H9 (cell line): ENCODE results near the gene XYLB. TPM values are rescaled to one million over a fixed set of nuclear protein-coding genes. Genes with fewer than 3 reads are reported as not detected.
"Not testable (repeated sequence)": the region's sequence is repeated elsewhere in the genome, so short reads cannot be mapped to it uniquely, and the experiment has no call there.

ENCODE experiments used
- DNase-seq: peaks from one replicate; pipeline ENCODE4 v3.0.0-alpha.2; 2017
- H2AFZ ChIP-seq: one replicate; pipeline ENCODE4 v1.6.1; 2013; ENCODE audit warnings: mild to moderate bottlenecking, low read length, control low read depth, moderate library complexity
- H2AK5ac ChIP-seq: 2 replicates; pipeline ENCODE4 v1.6.1; 2013; ENCODE audit warnings: low read length, control low read depth, mixed read lengths; ENCODE audit not compliant: insufficient read length
- H2BK120ac ChIP-seq: one replicate; pipeline ENCODE4 v1.6.1; 2013; ENCODE audit warnings: low read depth, mild to moderate bottlenecking, low read length, control low read depth, inconsistent platforms; ENCODE audit not compliant: poor library complexity, severe bottlenecking
- H2BK12ac ChIP-seq: 2 replicates; pipeline ENCODE4 v1.6.1; 2013; ENCODE audit warnings: low read length, control low read depth, mixed read lengths, low read depth; ENCODE audit not compliant: insufficient read length
- H2BK15ac ChIP-seq: 2 replicates; pipeline ENCODE4 v1.6.1; 2013; ENCODE audit warnings: low read depth, low read length, control low read depth
- H2BK20ac ChIP-seq: one replicate; pipeline ENCODE4 v1.6.1; 2013; ENCODE audit warnings: low read depth, mild to moderate bottlenecking, low read length, control low read depth, inconsistent platforms; ENCODE audit not compliant: poor library complexity, severe bottlenecking
- H2BK5ac ChIP-seq: 2 replicates; pipeline ENCODE4 v1.6.1; 2013; ENCODE audit warnings: low read length, control low read depth, mixed read lengths; ENCODE audit not compliant: insufficient read length
- H3K14ac ChIP-seq: 2 replicates; pipeline ENCODE4 v1.6.1; 2013; ENCODE audit warnings: low read length, control low read depth; ENCODE audit not compliant: insufficient read depth
- H3K18ac ChIP-seq: 2 replicates; pipeline ENCODE4 v1.6.1; 2013; ENCODE audit warnings: low read depth, mild to moderate bottlenecking, mixed read lengths, low read length, control low read depth; ENCODE audit not compliant: insufficient read length
- H3K23ac ChIP-seq: 2 replicates; pipeline ENCODE4 v1.6.1; 2013; ENCODE audit warnings: low read length, control low read depth, mixed read lengths, low read depth; ENCODE audit not compliant: insufficient read length
- H3K23me2 ChIP-seq: 2 replicates; pipeline ENCODE4 v1.6.1; 2013; ENCODE audit warnings: low read depth, mild to moderate bottlenecking, mixed read lengths, low read length, control low read depth; ENCODE audit not compliant: insufficient read length, poor library complexity, severe bottlenecking
- H3K27ac ChIP-seq: 2 replicates; pipeline ENCODE4 v1.5.1; 2013; ENCODE audit warnings: low read length, control low read depth, mixed read lengths, low read depth; ENCODE audit not compliant: insufficient read length
- H3K27me3 ChIP-seq: 2 replicates; pipeline ENCODE4 v1.6.1; 2013; ENCODE audit warnings: low read length, control low read depth, inconsistent platforms; ENCODE audit not compliant: insufficient read depth
- H3K4ac ChIP-seq: 2 replicates; pipeline ENCODE4 v1.6.1; 2013; ENCODE audit warnings: low read depth, mild to moderate bottlenecking, control low read depth, inconsistent platforms, low read length, moderate library complexity
- H3K4me1 ChIP-seq: 2 replicates; pipeline ENCODE4 v1.6.1; 2013; ENCODE audit warnings: low read length, control low read depth, inconsistent platforms; ENCODE audit not compliant: insufficient read depth
- H3K4me2 ChIP-seq: 2 replicates; pipeline ENCODE4 v1.6.1; 2013; ENCODE audit warnings: low read length, control low read depth, mixed read lengths; ENCODE audit not compliant: insufficient read length, insufficient read depth
- H3K56ac ChIP-seq: 2 replicates; pipeline ENCODE4 v1.6.1; 2013; ENCODE audit warnings: low read depth, mild to moderate bottlenecking, mixed read lengths, low read length, control low read depth; ENCODE audit not compliant: insufficient read length
- H3K79me1 ChIP-seq: 2 replicates; pipeline ENCODE4 v1.6.1; 2013; ENCODE audit warnings: low read depth, mild to moderate bottlenecking, moderate library complexity, low read length, control low read depth, inconsistent platforms; ENCODE audit not compliant: insufficient read depth, poor library complexity, severe bottlenecking
- H3K79me2 ChIP-seq: 2 replicates; pipeline ENCODE4 v1.6.1; 2013; ENCODE audit warnings: low read length, control low read depth, inconsistent platforms; ENCODE audit not compliant: insufficient read depth
- H3K9ac ChIP-seq: 2 replicates; pipeline ENCODE4 v1.6.1; 2013; ENCODE audit warnings: low read length, control low read depth, mixed read lengths; ENCODE audit not compliant: insufficient read length; ENCODE audit errors: extremely low read depth
- H3K9me3 ChIP-seq: one replicate; pipeline ENCODE4 v1.6.1; 2013; ENCODE audit warnings: low read depth, low read length, inconsistent platforms; ENCODE audit not compliant: control insufficient read depth
- H3T11ph ChIP-seq: one replicate; pipeline ENCODE4 v1.6.1; 2013; ENCODE audit warnings: mild to moderate bottlenecking, low read length, control low read depth, inconsistent platforms
- H4K20me1 ChIP-seq: one replicate; pipeline ENCODE4 v1.6.1; 2013; ENCODE audit not compliant: control insufficient read depth, insufficient read length, insufficient read depth
- H4K5ac ChIP-seq: 2 replicates; pipeline ENCODE4 v1.6.1; 2013; ENCODE audit warnings: low read depth, mild to moderate bottlenecking, mixed read lengths, low read length, control low read depth; ENCODE audit not compliant: insufficient read length
- H4K8ac ChIP-seq: replicated peaks from 2 replicates; pipeline ENCODE4 v1.6.1; 2013; ENCODE audit warnings: low read length, control low read depth, mixed read lengths, low read depth; ENCODE audit not compliant: insufficient read length
- H4K91ac ChIP-seq: 2 replicates; pipeline ENCODE4 v1.6.1; 2013; ENCODE audit warnings: low read depth, mild to moderate bottlenecking, moderate library complexity, mixed read lengths, low read length, control low read depth; ENCODE audit not compliant: insufficient read length
- H3K27ac Mint-ChIP-seq, 3 experiments: 2 replicates in 2 of 3; 3 replicates in 1 of 3; pipeline ENCODE4 v1.8.0; 2020 to 2021; ENCODE audit warnings: mixed read lengths in 3 of 3, mild to moderate bottlenecking in 1 of 3, moderate library complexity in 1 of 3
- H3K27me3 Mint-ChIP-seq: 2 replicates; pipeline ENCODE4 v1.8.0; 2021; ENCODE audit warnings: low read depth, mild to moderate bottlenecking, moderate library complexity, mixed read lengths
- H3K36me3 Mint-ChIP-seq, 3 experiments: 2 replicates in 2 of 3; 3 replicates in 1 of 3; pipeline ENCODE4 v1.8.0; 2020 to 2021; ENCODE audit warnings: low read depth in 3 of 3, mixed read lengths in 3 of 3; ENCODE audit not compliant: insufficient read depth in 1 of 3
- H3K4me1 Mint-ChIP-seq, 2 experiments: 2 replicates each; pipeline ENCODE4 v1.8.0; 2020; ENCODE audit warnings: mixed read lengths in 2 of 2
- H3K4me3 Mint-ChIP-seq, 2 experiments: 2 replicates in 1 of 2; 3 replicates in 1 of 2; pipeline ENCODE4 v1.8.0; 2020 to 2021; ENCODE audit warnings: mild to moderate bottlenecking in 2 of 2, mixed read lengths in 2 of 2, moderate library complexity in 1 of 2
- H3K9me3 Mint-ChIP-seq, 2 experiments: 2 replicates in 1 of 2; 3 replicates in 1 of 2; pipeline ENCODE4 v1.8.0; 2020; ENCODE audit warnings: mild to moderate bottlenecking in 2 of 2, mixed read lengths in 2 of 2, moderate library complexity in 1 of 2
- WGBS: extraction: QIAGEN DNeasy Blood & Tissue Kit; methylation state at CpG from one replicate; pipeline ENCODE4 v1.1.7; 2013; ENCODE audit warnings: missing lambda C conversion rate, low lambda C conversion rate, mixed read lengths; ENCODE audit not compliant: insufficient read length; ENCODE audit errors: extremely low coverage; 5-methylcytosine and 5-hydroxymethylcytosine counted together
- total RNA-seq: library from RNA; stranded (reverse); gene quantifications from 2 replicates; pipeline ENCODE4 v1.2.1, GENCODE V29; 2021

The XYLB gene
- total RNA-seq, 1 experiment from 2014 or later = 2.6 TPM

DNA sequence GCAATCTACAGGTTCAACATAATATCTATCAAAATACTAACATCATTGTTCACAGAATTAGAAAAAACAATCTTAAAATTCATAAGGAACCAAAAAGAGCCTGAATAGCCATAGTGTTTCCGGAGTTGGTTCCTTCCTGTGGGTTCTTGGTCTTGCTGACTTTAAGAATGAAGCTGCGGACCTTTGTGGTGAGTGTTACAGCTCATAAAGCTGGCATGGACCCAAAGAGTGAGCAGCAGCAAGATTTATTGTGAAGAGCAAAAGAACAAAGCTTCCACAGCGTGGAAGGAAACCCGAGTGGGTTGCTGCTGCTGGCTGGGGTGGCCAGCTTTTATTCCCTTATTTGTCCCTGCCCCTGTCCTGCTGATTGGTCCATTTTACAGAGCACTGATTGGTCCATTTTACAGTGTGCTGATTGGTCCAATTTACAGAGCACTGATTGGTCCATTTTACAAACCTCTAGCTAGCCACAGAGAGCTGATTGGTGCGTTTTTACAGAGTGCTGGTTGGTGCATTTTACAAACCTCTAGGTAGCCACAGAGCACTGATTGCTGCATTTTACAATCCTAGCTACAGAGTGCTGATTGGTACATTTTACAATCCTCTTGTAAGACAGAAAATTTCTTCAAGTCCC is 92.0 kb downstream of the XYLB start:
- WGBS = no CpG with 5 or more reads among the region's 5 CpGs
- H4K8ac ChIP-seq = not testable (repeated sequence)
- peaks cover 12% of the 10 kb centered on the region for H3K27me3 Mint-ChIP-seq

GRCh38 chr3:38443205-38443604 is 96.6 kb downstream of the XYLB start:
- not testable (repeated sequence) for H2BK15ac ChIP-seq, H2BK12ac ChIP-seq, H3K79me1 ChIP-seq, H2AFZ ChIP-seq, H2AK5ac ChIP-seq, H3K27ac ChIP-seq, H3K27me3 Mint-ChIP-seq, H4K5ac ChIP-seq, H3K9ac ChIP-seq, H2BK20ac ChIP-seq, H3K56ac ChIP-seq, DNase-seq, H3K4me1 ChIP-seq, H3K23me2 ChIP-seq, H3K4me3 Mint-ChIP-seq, H2BK120ac ChIP-seq, H3K18ac ChIP-seq, H3K79me2 ChIP-seq, H3K14ac ChIP-seq, H3K23ac ChIP-seq, H4K91ac ChIP-seq, H3K4me2 ChIP-seq, H3T11ph ChIP-seq, H3K27me3 ChIP-seq, H4K20me1 ChIP-seq, H3K9me3 ChIP-seq, H3K4ac ChIP-seq, H2BK5ac ChIP-seq, H4K8ac ChIP-seq
- peak overlapping the region in 1 of 3 experiments; percentile 55; a peak in 1 of 7 replicates for H3K27ac Mint-ChIP-seq
- H3K4me1 Mint-ChIP-seq = peaks cover 5 to 11% of the 10 kb centered on the region in 2 experiments; a peak in 3 of 4 replicates
- WGBS = no CpG with 5 or more reads among the region's 4 CpGs
- H3K36me3 Mint-ChIP-seq = peaks cover under 1 to 12% (median 4%) of the 10 kb centered on the region in 3 experiments; a peak in 4 of 7 replicates
- H3K9me3 Mint-ChIP-seq = peaks cover 15 to 22% of the 10 kb centered on the region in 2 experiments

More for the DNA sequence above, 92.0 kb downstream of the XYLB start:
- H3K4ac ChIP-seq, H3K23ac ChIP-seq, H3K27ac Mint-ChIP-seq, H2AFZ ChIP-seq, H3T11ph ChIP-seq, H4K91ac ChIP-seq, H3K79me2 ChIP-seq, H3K27me3 ChIP-seq, H3K18ac ChIP-seq, H3K4me1 Mint-ChIP-seq, H2BK5ac ChIP-seq, H2BK20ac ChIP-seq, H4K20me1 ChIP-seq, H3K4me3 Mint-ChIP-seq, H3K4me2 ChIP-seq, H3K23me2 ChIP-seq, H3K56ac ChIP-seq, H3K4me1 ChIP-seq, H3K79me1 ChIP-seq, H2BK12ac ChIP-seq, H2BK15ac ChIP-seq, H2AK5ac ChIP-seq, H3K27ac ChIP-seq, H4K5ac ChIP-seq, H3K14ac ChIP-seq, H3K9ac ChIP-seq, DNase-seq, H2BK120ac ChIP-seq: not testable (repeated sequence)
- Mint-ChIP-seq H3K9me3 (peaks cover 56 to 60% of the 10 kb centered on the region in 2 experiments), H3K36me3 (peaks cover 11 to 27% (median 24%) of the 10 kb centered on the region in 3 experiments)
- H3K9me3 ChIP-seq = peaks cover 10% of the 10 kb centered on the region
